ENCODE measurements around the gene RUFY4. TPM values are rescaled to one million over a fixed set of nuclear protein-coding genes. Genes with fewer than 3 reads are reported as not detected.

RUFY4 gene
- total RNA-seq, 1 donor from 2014 or later, result not detected

DNA sequence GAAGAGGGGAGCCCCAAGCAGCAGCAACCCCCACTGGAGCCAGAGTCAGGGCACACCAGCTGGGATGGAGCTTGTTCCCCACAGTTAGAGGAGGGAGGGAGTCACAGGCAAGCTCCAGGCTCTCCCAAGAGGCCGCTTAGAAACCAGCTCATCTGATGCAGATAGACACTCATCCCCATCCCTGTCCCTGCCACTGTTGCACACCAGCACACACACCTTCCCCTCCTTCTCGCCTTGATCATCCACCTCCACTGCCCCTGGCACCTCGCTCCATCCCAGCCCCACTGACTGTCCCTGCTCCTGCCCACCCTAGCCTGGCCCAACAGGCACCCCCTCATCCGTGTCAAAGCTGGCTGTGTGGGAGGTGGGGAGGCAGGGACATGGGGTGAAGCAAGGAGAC, 1.5 kb upstream of the RUFY4 start:
- no peak for ATAC-seq
- no peaks in the 10 kb centered on the region for H3K9me3 ChIP-seq
- H3K4me3 ChIP-seq, result no peak overlapping the region
- TF ChIP-seq, protein P1, sequence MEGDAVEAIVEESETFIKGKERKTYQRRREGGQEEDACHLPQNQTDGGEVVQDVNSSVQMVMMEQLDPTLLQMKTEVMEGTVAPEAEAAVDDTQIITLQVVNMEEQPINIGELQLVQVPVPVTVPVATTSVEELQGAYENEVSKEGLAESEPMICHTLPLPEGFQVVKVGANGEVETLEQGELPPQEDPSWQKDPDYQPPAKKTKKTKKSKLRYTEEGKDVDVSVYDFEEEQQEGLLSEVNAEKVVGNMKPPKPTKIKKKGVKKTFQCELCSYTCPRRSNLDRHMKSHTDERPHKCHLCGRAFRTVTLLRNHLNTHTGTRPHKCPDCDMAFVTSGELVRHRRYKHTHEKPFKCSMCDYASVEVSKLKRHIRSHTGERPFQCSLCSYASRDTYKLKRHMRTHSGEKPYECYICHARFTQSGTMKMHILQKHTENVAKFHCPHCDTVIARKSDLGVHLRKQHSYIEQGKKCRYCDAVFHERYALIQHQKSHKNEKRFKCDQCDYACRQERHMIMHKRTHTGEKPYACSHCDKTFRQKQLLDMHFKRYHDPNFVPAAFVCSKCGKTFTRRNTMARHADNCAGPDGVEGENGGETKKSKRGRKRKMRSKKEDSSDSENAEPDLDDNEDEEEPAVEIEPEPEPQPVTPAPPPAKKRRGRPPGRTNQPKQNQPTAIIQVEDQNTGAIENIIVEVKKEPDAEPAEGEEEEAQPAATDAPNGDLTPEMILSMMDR (IDR thresholded peaks at IDR 0.05), result no peak
- no peak overlapping the region for H3K27ac ChIP-seq
- H3K4me1 ChIP-seq, result no peaks in the 10 kb centered on the region
- intact Hi-C loops (cut with DNase I), result no loop called here
- H3K27me3 ChIP-seq, result no peaks in the 10 kb centered on the region
- H3K36me3 ChIP-seq, result no peaks in the 10 kb centered on the region
- DNase-seq, result no peak

DNA sequence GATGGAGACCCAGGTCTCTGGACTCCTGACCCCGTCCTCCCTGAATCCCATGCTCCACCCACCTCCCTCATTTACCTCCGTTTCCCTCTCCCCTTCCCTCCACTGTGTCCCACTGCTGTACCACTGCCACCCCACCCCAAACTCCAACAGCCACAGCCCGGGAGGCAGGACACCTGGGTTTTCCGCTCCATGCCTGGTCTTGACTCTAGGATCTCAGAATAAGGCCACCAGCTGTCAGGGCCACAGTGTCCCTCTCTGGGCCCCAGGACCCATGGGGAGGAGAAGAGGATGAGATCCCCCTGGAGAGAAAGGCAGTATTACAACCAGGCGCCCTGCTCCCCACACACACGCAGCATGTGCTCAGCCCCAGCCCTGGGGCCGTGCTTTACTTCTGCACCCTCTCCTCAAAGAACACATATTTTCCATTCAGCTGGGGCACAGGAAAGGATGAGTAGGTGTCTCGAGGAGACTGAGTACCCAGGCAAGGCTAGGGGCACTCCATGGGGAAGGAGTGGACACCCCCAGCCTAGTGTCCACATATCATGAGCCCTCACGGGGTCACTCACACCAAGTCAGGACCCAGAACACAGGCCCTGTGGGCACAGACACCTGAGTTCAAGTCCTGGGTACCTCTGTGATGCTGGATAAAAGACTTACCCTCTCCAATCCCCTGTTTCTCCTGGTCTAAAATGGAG, 700 bp downstream of the RUFY4 start:
- DNase-seq (no peak), ATAC-seq (no peak)
- Histone ChIP-seq H3K9me3 (no peaks in the 10 kb centered on the region), H3K4me3 (no peak overlapping the region), H3K36me3 (no peaks in the 10 kb centered on the region), H3K27ac (no peak overlapping the region), H3K27me3 (no peaks in the 10 kb centered on the region), H3K4me1 (no peaks in the 10 kb centered on the region)
- TF ChIP-seq, protein P1 (IDR thresholded peaks at IDR 0.05), result no peak
- intact Hi-C loops (cut with DNase I), result no loop called here

DNA sequence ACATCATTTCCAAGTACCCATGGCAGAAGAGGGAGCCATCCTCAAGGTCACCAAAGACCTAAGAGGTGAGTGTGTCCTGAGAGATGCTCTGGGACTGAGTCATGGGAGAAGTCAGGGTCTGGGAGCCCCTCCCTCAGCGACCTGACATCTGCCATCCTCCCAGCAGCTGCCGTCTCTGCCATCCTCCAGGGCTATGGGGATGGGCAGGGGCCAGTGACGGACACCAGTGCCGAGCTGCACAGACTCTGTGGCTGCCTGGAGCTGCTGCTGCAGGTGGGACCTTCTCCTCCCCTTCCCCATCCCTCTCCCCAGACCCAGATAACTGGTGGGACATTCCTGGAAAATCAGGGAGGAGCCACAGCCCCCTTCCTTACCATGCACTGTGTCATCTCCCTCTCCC, 1.5 kb downstream of the RUFY4 start:
- intact Hi-C loops (cut with DNase I), result no loop called here
- Histone ChIP-seq H3K36me3 (no peaks in the 10 kb centered on the region), H3K4me3 (no peak overlapping the region), H3K9me3 (no peaks in the 10 kb centered on the region), H3K4me1 (no peaks in the 10 kb centered on the region), H3K27ac (no peak overlapping the region), H3K27me3 (no peaks in the 10 kb centered on the region)
- no peak for DNase-seq
- ATAC-seq, result no peak
- TF ChIP-seq, protein P1 (IDR thresholded peaks at IDR 0.05), result no peak

DNA sequence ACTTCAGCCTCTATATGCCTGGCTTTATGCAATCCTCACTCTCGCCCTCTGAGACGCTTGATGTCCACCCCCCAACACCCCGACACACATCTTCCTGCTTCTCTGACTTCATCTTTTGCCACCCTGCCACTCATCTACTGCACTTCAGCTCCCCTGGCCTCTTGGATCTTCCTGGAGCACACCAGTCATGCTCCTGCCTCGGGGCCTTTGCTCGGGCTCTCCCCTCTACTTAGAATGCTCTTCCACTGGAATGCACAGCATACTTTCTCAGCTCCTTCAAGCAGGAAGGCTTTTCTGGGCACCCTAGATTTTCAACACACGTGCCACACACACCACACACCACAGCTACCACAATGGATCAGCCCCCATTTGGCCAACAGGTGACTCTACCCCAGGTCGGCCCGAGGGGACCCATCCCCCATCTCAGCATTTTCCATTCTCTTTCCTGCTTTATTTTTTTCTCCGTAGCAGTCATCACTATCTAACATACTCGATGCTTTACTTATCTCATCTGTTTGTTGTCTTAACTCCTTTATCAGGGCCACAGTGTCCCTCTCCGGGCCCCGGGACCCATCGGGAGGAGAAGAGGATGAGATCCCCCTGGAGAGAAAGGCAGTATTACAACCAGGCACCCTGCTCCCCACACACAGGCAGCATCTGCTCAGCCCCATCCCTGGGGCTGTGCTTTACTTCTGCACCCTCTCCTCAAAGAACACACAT, 2.3 kb downstream of the RUFY4 start:
- intact Hi-C loops (cut with DNase I), result no loop called here
- no peaks in the 10 kb centered on the region for H3K9me3 ChIP-seq
- H3K27ac ChIP-seq, result no peak overlapping the region
- no peak for ATAC-seq
- TF ChIP-seq, protein P1 (IDR thresholded peaks at IDR 0.05), result no peak
- no peaks in the 10 kb centered on the region for H3K4me1 ChIP-seq
- H3K27me3 ChIP-seq, result no peaks in the 10 kb centered on the region
- DNase-seq, result no peak
- no peaks in the 10 kb centered on the region for H3K36me3 ChIP-seq
- no peak overlapping the region for H3K4me3 ChIP-seq

DNA sequence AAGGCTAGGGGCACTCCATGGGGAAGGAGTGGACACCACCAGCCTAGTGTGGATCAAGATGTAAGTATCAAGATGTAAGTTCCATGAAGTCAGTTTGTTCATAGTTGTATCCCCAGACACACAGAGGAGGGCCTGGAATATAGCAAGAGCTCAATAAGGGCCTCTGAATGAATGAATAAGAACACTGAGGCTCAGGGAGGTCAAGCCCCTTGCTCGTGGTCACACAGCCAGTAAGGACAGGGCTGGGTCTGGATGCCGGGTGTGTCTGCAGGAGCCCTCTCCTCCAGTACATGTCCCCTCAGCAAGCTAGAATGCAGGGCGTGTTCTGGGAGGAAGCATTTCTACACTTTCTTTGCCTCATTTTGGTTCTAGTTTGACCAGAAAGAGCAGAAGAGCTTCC, 2.9 kb downstream of the RUFY4 start:
- ATAC-seq (no peak), DNase-seq (no peak)
- no peaks in the 10 kb centered on the region for H3K36me3 ChIP-seq
- TF ChIP-seq, protein P1 (IDR thresholded peaks at IDR 0.05), result no peak
- H3K9me3 ChIP-seq, result no peaks in the 10 kb centered on the region
- no peak overlapping the region for H3K27ac ChIP-seq
- H3K27me3 ChIP-seq, result no peaks in the 10 kb centered on the region
- intact Hi-C loops (cut with DNase I), result no loop called here
- no peaks in the 10 kb centered on the region for H3K4me1 ChIP-seq
- H3K4me3 ChIP-seq, result no peak overlapping the region

All from upper lobe of right lung (tissue), 1 donor.